SK-N-SH (cell line): ENCODE results near the gene ASAP3. TPM values are rescaled to one million over a fixed set of nuclear protein-coding genes. Genes with fewer than 3 reads are reported as not detected.

Source experiments
- CTCF ChIA-PET: fragments of 300-600, 350-600 bp; formaldehyde crosslinking; extraction: SDS; loops from one replicate; lab custom pipeline; 2021; lab: Yijun Ruan, JAX
- POLR2A ChIA-PET: fragments of 350-600 bp; sonication (Branson Sonifier 250); formaldehyde crosslinking; extraction: SDS; loops from one replicate; lab custom pipeline; 2020; ENCODE audit warnings: antibody characterized with exemption, inconsistent platforms; lab: Yijun Ruan, JAX
- DNase-seq: peaks from one replicate; pipeline ENCODE4 v3.0.0; 2012
- H2AFZ ChIP-seq: fragments of 200-600 bp; sonication (generic); 2 replicates; pipeline ENCODE4 v1.8.1; 2016; ENCODE audit warnings: antibody characterized with exemption, mild to moderate bottlenecking, low read depth
- H3F3A ChIP-seq: fragments of 200-600 bp; sonication (generic); replicated peaks from 2 replicates; pipeline ENCODE3; 2016; ENCODE audit warnings: antibody characterized with exemption, mild to moderate bottlenecking; ENCODE audit not compliant: insufficient read depth
- H3K27ac ChIP-seq, 2 experiments: fragments of 200-500 bp in 1 of 2; fragments of 200-600 bp in 1 of 2; sonication (Bioruptor generic) in 1 of 2; sonication (generic), shearing (Covaris generic) in 1 of 2; 2 replicates each; pipeline versions ENCODE4 v1.5.1 to v1.6.1; 2014 to 2016; ENCODE audit warnings: low read depth in 2 of 2, inconsistent platforms in 1 of 2, low read length in 1 of 2, mild to moderate bottlenecking in 1 of 2, mixed read lengths in 1 of 2
- H3K27me3 ChIP-seq: fragments of 200-600 bp; sonication (generic), shearing (Covaris generic); 2 replicates; pipeline ENCODE4 v1.6.1; 2016; ENCODE audit warnings: mixed run types; ENCODE audit not compliant: insufficient read depth
- H3K36me3 ChIP-seq, 2 experiments: fragments of 200-500 bp in 1 of 2; fragments of 200-600 bp in 1 of 2; sonication (Bioruptor generic) in 1 of 2; sonication (generic) in 1 of 2; replicated peaks in 1 of 2; 2 replicates each; pipeline versions ENCODE3 to v1.5.1; 2014 to 2016; ENCODE audit warnings: low read length in 1 of 2, mild to moderate bottlenecking in 1 of 2; ENCODE audit not compliant: insufficient read depth in 2 of 2, control insufficient read depth in 1 of 2
- H3K4me1 ChIP-seq, 2 experiments: fragments of 200-500 bp in 1 of 2; fragments of 200-600 bp in 1 of 2; sonication (Bioruptor generic) in 1 of 2; sonication (generic), shearing (Covaris generic) in 1 of 2; 2 replicates each; pipeline versions ENCODE4 v1.5.1 to v1.6.1; 2014 to 2016; ENCODE audit warnings: low read depth in 1 of 2, low read length in 1 of 2, mixed run types in 1 of 2; ENCODE audit not compliant: insufficient read depth in 2 of 2, control insufficient read depth in 1 of 2
- H3K4me2 ChIP-seq: fragments of 200-600 bp; sonication (generic), shearing (Covaris generic); 2 replicates; pipeline ENCODE4 v1.6.1; 2017; ENCODE audit warnings: mixed run types
- H3K4me3 ChIP-seq, 2 experiments: fragments of 200-500 bp in 1 of 2; fragments of 200-600 bp in 1 of 2; sonication (Bioruptor generic) in 1 of 2; sonication (generic), shearing (Covaris generic) in 1 of 2; 2 replicates each; pipeline versions ENCODE4 v1.5.1 to v1.8.1; 2014 to 2016; ENCODE audit warnings: low read depth in 2 of 2, inconsistent platforms in 1 of 2, low read length in 1 of 2, mild to moderate bottlenecking in 1 of 2, mixed read lengths in 1 of 2, moderate library complexity in 1 of 2
- H3K79me2 ChIP-seq: fragments of 200-600 bp; sonication (generic); 2 replicates; pipeline ENCODE4 v1.8.1; 2017; ENCODE audit warnings: mild to moderate bottlenecking; ENCODE audit not compliant: insufficient read depth
- H3K9ac ChIP-seq: fragments of 200-600 bp; sonication (generic); 2 replicates; pipeline ENCODE4 v1.6.1; 2017; ENCODE audit warnings: mixed run types
- H3K9me2 ChIP-seq: fragments of 200-600 bp; sonication (generic); 2 replicates; pipeline ENCODE4 v1.6.1; 2017; ENCODE audit warnings: mixed run types
- H3K9me3 ChIP-seq: fragments of 200-600 bp; sonication (generic); 2 replicates; pipeline ENCODE4 v1.6.1; 2017; ENCODE audit warnings: mixed run types, mild to moderate bottlenecking, moderate library complexity
- H4K20me1 ChIP-seq: fragments of 200-600 bp; sonication (generic); 2 replicates; pipeline ENCODE4 v1.6.1; 2017; ENCODE audit warnings: mild to moderate bottlenecking, mixed run types; ENCODE audit not compliant: insufficient read depth
- ELF1 ChIP-seq: IDR thresholded peaks from 2 replicates; pipeline ENCODE4 v1.4.0; 2012
- FOSL2 ChIP-seq: IDR thresholded peaks from 2 replicates; pipeline ENCODE4 v1.4.0; 2012; ENCODE audit warnings: low read depth, mild to moderate bottlenecking, moderate library complexity, borderline replicate concordance
- FOXJ3 ChIP-seq: sonication (generic); formaldehyde crosslinking; IDR thresholded peaks from 2 replicates; pipeline ENCODE4 v1.5.1; 2020; ENCODE audit warnings: mild to moderate bottlenecking, missing genetic modification reagents
- GABPA ChIP-seq: IDR thresholded peaks from 2 replicates; pipeline ENCODE4 v1.4.0; 2012; ENCODE audit warnings: low read depth, mild to moderate bottlenecking
- JUND ChIP-seq: IDR thresholded peaks from 2 replicates; pipeline ENCODE4 v1.4.0; 2012
- MEF2A ChIP-seq: IDR thresholded peaks from 2 replicates; pipeline ENCODE4 v1.4.0; 2012; ENCODE audit warnings: low read depth, borderline replicate concordance
- NFIC ChIP-seq: IDR thresholded peaks from 2 replicates; pipeline ENCODE4 v1.4.0; 2012; ENCODE audit warnings: borderline replicate concordance
- NRF1 ChIP-seq: IDR thresholded peaks from 2 replicates; pipeline ENCODE4 v1.6.1; 2012; ENCODE audit warnings: low read depth, mild to moderate bottlenecking, low read length
- PBX3 ChIP-seq: IDR thresholded peaks from 2 replicates; pipeline ENCODE4; 2012
- RAD21 ChIP-seq: IDR thresholded peaks from 2 replicates; pipeline ENCODE4 v1.6.1; 2012; ENCODE audit warnings: mild to moderate bottlenecking, low read length
- RCOR1 ChIP-seq: fragments of 150-350 bp; IDR thresholded peaks from 2 replicates; pipeline ENCODE4 v1.6.1; 2017; ENCODE audit warnings: antibody characterized with exemption, low read length
- RFX5 ChIP-seq: IDR thresholded peaks from 2 replicates; pipeline ENCODE4 v1.6.1; 2012; ENCODE audit warnings: mild to moderate bottlenecking, improper control_type of control experiment, low read length
- RXRA ChIP-seq: IDR thresholded peaks from 2 replicates; pipeline ENCODE4 v1.4.0; 2012; ENCODE audit warnings: low read depth, mild to moderate bottlenecking, borderline replicate concordance
- SIN3A ChIP-seq: IDR thresholded peaks from 2 replicates; pipeline ENCODE4 v1.6.1; 2012; ENCODE audit warnings: low read depth, mild to moderate bottlenecking, low read length, moderate library complexity, borderline replicate concordance
- SMC3 ChIP-seq: IDR thresholded peaks from 2 replicates; pipeline ENCODE4 v1.6.1; 2012; ENCODE audit warnings: low read depth, low read length, improper control_type of control experiment
- TEAD4 ChIP-seq: IDR thresholded peaks from 2 replicates; pipeline ENCODE4 v1.4.0; 2012; ENCODE audit warnings: mild to moderate bottlenecking, borderline replicate concordance; ENCODE audit not compliant: insufficient read depth
- USF1 ChIP-seq: IDR thresholded peaks from 2 replicates; pipeline ENCODE4 v1.4.0; 2012; ENCODE audit warnings: low read depth, borderline replicate concordance
- USF2 ChIP-seq: fragments of 150-350 bp; IDR thresholded peaks from 2 replicates; pipeline ENCODE4 v1.6.1; 2017; ENCODE audit warnings: antibody characterized with exemption, low read length, low read depth, borderline replicate concordance
- YY1 ChIP-seq: IDR thresholded peaks from 2 replicates; pipeline ENCODE4 v1.4.0; 2012; ENCODE audit warnings: low read depth, mild to moderate bottlenecking
- ZBTB33 ChIP-seq: IDR thresholded peaks from 2 replicates; pipeline ENCODE4 v1.4.0; 2012; ENCODE audit warnings: low read depth, borderline replicate concordance
- WGBS: methylation state at CpG from one replicate; pipeline ENCODE4 v1.1.6; 2017; ENCODE audit warnings: low lambda C conversion rate; 5-methylcytosine and 5-hydroxymethylcytosine counted together
- polyA plus RNA-seq, 3 experiments: library from polyadenylated mRNA; depleted of rRNA; stranded (reverse); fragments of >200 nt; gene quantifications; 2 replicates each; pipeline ENCODE4 v1.2.3, GENCODE V29; 2012

The ASAP3 gene
- polyA plus RNA-seq, 1 of the 3 experiments (the other 2 are of a cell fraction) = 19.6 TPM

- H3K9ac ChIP-seq = no peak overlapping the region
- no peaks in the 10 kb centered on the region for H4K20me1 ChIP-seq
- CTCF ChIA-PET = interaction anchor here (0.6 to 1.7 kb wide), 3 partner anchors 11 to 370 kb away, joined by 3 to 6 read pairs (median 5); no protein-coding TSS in a partner anchor
- H3K79me2 ChIP-seq = peaks cover 7% of the 10 kb centered on the region
- H3K27ac ChIP-seq = no peak overlapping the region
- no peaks in the 10 kb centered on the region for H3K4me1 ChIP-seq
- TF ChIP-seq GABPA = no peak
- TF ChIP-seq TEAD4 = no peak
- TF ChIP-seq RXRA = no peak
- no peak for TF ChIP-seq MEF2A
- no peak for TF ChIP-seq FOXJ3
- no peak for TF ChIP-seq ZBTB33
- TF ChIP-seq USF1 = no peak
- no peak for TF ChIP-seq FOSL2
- no peak for TF ChIP-seq YY1
- TF ChIP-seq SMC3 = no peak
- no peak for TF ChIP-seq RCOR1
- TF ChIP-seq USF2 = no peak
- no peak for TF ChIP-seq NRF1
- no peak for TF ChIP-seq NFIC
- no peak for TF ChIP-seq PBX3
- TF ChIP-seq RFX5 = no peak
- TF ChIP-seq ELF1 = no peak
- no peak for TF ChIP-seq SIN3A
- TF ChIP-seq JUND = no peak
- TF ChIP-seq RAD21 = no peak
- TF ChIP-seq, all 33 proteins: peak for 0
- 83% methylated on average over 2 of the region's 2 CpGs for WGBS
- no peak overlapping the region for H3K4me2 ChIP-seq
- peaks cover 0 to 6% of the 10 kb centered on the region in 2 experiments for H3K36me3 ChIP-seq
- no peak overlapping the region for H2AFZ ChIP-seq
- H3K4me3 ChIP-seq = no peak overlapping the region
- no peaks in the 10 kb centered on the region for H3K27me3 ChIP-seq
- H3F3A ChIP-seq = peaks cover 6% of the 10 kb centered on the region
- H3K9me3 ChIP-seq = no peaks in the 10 kb centered on the region
- no peaks in the 10 kb centered on the region for H3K9me2 ChIP-seq
- no peak for DNase-seq
- POLR2A ChIA-PET = no interaction called here
Measured at GRCh38 chr1:23462766-23463165, 21.2 kb downstream of the ASAP3 start.
